ENCODE measurements around the gene EDAR.

EDAR gene

DNA sequence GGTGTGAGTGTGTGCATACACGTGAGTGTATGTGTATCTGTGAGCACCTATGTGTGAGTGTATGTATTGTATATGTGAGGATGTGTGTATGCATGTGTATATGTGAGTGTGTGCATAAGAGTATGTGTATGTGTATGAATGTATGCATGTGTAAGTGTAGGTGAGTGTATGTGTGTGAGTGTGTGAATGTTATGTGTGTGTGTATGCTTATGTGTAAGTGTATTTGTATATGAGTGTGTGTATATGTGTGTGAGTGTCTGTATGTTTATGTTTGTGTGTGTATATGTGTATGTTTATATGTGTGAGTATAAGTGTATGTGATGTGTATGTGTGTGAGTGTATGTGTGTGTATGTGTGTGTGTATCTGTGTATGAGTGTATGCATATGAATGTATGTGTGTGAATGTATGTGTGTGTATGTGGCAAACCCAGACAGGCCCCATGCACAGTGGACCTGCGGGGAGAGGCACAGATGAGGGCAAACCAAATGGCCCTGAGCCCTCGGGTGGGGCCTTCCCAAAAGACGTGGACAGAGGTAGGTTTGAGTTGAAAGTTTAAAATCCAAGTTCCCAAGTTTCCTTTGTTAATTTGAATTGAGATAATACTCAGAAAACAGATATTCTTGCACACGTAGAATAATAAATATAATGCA, 51.5 kb downstream of the EDAR start:
- no peak for DNase-seq

DNA sequence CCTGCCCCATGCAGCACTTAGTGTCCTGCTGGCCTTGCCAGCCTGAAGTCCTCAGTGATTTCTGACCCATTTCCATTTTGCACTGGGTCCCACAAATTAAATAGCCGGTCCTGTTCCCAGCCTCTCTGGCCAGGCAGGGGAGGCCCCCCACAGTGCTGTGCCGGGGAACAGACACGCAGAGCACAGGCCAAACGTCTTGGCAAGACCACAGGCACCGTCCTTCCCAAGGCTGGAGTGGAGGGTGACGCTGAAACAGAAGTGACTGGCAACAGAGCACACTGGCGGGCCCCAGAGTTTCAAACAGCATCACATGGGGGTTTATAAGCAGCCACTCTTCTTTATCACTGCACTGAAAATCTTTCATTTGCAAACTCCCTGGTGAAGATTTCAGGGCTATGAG, 52.2 kb downstream of the EDAR start:
- DNase-seq: no peak

DNA sequence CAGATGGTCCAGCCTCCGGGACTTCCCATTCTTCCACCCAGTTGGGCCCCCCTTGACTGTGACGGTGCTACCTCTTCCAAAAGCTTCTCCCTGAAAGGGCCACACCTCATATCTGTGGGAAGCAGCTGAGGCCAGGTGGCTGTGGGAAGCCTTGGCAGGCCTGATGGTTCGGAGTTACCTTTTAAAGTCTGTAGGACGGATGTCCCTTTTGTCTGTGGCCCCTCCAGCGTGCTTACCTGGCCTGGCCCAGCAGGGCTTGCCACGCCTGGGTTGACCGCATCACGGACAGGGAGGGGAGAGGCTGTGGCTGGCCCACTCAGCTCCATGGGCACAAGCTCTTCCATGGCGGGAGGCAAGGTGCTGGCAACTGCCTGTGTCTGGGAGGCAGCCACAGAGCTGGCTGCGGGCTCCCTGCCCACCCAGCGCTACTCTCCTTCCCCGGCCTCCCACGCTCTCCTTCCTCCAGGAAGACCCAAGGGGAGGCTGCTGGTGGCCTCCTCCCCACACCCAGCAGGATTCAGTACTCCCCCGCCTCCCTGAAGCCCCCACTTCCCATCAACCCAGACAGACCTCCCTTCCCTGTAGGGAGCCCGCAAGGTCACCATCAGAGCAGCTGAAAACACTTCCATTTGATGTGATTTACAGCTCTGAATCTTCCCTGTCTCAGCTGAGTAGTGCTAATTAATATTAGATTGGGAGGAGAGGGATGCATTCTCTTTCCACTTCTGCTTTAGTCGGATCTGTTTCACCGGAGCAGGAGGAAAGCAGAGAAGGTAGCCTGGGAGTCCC, 52.8 kb downstream of the EDAR start:
- DNase-seq: no peak

DNA sequence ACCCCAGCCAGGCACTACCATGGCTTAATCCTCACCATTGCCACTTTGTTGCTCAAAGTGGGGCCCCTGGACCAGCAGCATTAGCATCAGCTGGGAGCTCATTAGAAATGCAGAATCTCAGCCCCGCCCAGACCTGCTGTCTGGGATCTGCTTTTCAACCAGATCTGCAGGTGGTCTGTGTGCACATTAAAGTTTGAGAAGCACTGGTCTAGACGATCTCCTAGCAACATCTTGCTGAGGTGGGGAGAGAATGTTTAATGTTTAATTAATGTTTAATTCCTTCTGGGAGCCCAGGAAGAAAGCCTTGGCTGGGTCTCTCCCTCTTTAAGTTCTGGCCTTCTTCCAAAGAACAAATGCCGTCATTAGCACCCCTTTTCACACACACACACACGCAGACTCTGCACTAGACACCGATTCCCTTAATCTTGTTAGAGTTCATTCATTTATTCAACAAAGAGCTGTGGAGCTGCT, 53.7 kb downstream of the EDAR start:
- peak; percentile 47 for DNase-seq

DNA sequence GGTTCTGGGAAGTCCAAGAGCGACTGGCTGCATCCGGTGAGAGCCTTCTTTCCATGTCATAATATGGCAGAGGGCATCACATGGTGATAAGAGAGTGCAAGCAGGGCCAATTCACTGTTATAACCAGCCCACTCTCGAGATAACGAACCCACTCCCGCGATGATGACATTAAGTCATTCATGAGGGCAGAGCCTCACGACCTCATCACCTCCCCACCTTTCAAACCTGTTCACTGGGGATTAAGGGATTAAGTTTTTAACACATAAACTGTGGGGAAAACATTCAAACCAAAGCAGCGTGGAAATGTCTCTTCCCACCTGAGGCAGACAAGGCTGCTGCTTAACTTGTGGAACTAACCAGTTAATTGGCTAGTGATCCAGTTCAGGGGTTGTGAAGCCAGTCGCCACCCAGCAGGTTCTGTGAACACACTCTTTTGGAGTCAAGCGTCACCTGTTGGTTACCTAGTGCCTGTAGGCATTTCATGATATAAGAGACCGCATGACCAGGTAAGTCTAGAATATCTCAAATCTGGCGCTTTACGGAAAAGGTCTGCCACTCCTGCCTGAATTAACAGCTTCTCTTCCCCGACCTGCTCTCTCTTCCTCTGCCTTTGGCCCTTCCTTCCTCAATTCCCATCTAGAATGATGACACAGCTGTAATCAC, 54.3 kb downstream of the EDAR start:
- no peak for DNase-seq

DNA sequence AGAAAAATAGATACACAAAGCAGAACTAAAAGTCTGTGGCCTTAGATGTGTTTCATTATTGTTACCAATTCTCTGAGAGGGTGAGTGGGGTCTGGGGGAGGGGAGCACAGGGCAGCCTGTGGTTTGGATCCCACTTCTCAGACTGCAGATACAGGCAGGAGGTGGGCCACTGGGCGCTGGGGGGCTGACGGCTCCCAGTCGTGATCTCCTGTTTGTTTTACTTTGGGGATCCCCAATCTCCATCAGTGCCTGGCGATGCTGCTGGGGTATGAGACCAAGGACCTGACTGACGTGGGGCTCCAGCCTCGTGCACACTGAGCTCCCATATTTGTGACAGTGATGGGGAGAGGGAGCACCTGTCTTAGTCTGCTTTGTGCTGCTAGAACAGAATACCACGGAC, 54.9 kb downstream of the EDAR start:
- DNase-seq: no peak

DNA sequence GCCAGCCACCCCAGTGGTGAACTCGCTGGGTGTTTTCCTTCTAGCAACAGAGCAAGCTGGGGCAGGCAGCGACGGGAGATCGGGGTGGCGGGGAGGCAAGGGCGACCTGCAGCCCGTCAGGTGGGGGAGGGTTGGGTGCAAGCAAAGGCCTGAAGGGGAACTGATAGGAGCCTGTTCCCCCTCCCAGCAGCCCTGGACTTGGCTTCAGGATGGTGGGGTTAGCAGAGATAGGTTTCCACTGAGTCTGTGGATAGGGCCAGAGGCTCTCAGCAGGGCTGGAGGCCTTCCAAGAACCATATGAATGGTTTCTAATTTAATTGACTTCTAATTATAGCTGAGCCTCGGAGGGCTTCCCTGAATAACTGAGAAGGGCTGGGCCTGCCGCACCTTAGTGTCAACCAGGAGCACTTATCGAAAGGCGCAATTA, 55.3 kb downstream of the EDAR start:
- peak; percentile 15 for DNase-seq

DNA sequence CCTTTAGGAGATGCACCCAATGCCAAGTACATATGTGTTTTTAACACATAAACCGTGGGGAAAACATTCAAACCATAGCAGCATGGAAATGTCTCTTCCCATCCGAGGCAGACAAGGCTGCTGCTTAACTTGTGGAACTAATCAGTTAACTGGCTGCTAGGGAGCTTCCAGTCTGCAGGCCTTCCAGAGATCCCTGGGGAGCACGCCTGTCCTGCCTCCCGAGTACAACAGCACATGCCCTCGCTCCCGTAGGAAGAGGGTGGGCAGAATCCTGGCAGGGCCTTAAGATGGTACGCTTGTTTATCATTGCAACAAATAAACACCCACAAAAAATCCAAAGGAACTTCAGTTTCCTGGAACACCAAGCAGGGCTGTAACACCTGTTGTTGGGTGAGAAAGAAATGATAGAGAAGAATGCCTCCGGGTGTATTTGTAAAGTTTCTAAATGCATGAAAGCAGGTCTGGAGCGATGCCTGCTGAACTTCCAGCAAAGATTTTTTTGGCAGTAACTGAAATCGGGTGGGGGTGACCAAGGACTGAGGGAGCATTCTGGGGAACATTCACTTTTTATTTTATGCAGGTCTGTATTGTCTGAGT, 56.2 kb downstream of the EDAR start:
- DNase-seq: no peak

DNA sequence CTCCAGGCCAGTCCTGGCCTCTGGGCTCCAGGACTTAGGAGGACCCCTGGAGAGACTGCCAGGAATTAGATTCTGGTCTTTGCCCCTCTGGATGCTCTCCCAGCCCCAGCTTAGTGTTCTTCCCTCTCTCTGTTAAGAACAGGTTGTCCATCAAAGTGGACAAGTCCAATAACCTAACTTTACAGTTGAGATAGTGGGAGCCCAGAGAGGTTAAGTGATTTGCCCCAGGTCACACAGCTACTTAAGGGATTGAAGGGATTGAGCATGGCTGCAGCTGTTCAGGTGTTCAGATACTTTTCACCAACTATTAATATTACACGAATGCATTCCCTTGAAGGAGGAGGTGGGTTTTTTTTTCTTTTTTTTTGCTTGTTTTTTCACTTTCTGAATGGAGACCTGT, 57.6 kb downstream of the EDAR start:
- DNase-seq: no peak

DNA sequence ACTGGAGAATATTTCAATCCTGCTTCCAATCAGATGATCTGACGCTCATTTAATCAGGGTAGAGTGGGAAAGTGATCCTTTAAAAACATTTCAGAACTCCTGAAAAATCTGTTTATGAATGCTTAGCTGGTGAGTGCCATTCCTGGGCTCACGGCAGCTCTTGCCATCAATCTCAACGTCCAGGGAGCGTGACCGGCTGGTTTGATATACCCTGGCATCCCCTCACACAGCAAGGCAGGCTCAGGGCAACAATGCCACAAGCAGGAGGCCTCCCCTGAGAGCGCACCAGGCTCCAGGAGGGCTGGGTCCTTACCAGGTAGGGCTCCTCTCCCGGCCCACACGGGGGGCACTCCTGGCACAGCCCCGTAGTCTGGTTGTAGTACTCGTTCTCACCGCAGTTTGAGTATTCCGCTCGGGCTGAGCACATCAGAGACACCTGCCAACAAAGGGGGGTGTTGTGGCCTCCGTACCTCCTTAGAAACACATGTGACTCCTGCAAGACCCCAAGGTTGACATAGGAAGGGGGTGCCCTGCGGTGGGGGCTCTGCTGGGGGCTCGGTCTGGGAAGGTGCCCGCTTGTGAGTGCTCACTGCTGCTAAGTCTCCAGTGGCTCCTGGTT, 59.1 kb downstream of the EDAR start:
- DNase-seq: no peak

DNA sequence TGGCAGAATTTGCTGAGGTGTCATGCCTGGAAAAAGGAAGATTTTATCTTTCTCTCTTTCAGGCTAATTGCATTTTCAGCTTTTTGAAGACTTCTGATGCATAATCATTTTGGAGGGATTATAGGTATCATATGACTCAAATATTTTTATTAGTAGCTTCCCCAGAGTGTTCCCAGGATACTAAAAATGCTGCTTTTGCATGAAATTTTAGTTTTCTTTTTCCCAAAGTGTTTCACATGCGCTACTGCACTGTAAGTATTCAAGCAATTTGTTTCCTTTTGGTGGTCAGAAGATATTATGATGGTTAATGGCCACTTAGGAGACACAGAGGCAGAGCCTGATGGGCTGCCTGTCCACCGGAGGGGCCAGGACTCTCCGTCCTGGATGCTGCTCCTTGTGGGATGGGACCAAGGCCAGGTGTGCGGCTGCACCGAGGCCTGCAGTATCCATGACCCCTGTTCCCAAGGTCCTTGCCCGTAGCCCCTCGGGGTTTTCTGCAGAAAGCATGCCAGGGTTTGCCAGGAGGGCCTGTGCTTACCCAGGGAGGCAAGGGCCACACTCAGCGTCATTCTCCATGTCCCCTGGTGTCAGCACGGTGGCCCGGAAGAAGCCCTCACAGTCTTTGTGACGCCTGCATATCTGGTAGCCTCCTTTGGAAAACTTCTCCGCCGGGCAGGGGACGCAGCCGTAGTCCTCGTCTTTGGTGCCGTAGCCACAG, 60.2 kb downstream of the EDAR start:
- DNase-seq: no peak

DNA sequence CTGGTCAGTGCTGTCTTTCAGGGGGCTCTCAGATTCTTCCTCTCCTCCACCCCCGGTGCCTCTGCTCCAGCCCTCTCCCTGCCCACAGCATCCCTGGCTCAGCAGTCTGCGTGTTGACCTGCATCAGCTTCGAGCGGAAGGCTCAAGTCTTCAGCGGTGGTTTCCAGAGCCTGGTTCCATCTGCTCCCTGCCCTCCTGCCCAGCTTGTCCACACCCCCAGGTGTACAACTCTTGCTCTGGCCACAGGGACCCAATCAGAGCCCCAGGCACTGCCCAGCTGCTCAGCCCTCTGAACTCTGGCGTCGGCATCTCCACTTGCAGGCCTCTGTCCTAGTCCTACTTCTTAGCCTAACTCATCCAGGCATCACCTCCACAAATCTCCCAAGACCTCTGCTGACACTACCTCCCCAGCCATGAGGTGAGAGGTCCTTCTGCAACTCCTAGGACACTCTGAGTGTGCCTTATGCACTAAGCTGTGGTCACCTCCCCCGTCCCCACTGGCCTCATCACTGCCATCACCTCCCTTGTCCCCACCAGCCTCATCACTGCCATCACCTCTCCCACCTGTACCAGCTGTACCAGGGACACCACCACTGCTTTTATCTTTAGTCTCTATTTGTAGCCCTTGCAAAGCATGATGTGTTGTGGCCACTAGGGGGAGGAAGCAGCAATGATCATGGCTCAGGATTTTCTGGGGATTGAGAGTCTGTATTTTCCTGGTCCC, 60.9 kb downstream of the EDAR start:
- DNase-seq: no peak

DNA sequence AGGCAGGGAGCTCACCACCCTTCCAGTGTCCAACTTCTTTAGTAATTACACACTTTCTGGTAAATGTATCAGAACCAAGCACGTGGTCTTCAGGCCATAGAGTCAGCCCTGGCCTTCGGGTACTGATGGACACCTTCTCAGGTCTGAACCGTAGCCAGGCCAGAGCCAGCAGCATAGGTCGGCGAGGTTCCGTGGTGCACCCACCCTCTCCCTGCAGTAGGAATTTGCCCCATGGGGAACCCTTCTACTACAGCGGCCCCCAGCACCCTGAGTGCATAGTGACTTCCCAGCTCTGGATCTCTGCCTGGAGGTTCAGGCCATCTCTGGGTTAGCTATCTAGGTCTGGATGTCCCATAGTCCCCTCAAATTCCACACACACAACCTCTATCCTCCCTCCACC, 61.6 kb downstream of the EDAR start:
- no peak for DNase-seq

DNA sequence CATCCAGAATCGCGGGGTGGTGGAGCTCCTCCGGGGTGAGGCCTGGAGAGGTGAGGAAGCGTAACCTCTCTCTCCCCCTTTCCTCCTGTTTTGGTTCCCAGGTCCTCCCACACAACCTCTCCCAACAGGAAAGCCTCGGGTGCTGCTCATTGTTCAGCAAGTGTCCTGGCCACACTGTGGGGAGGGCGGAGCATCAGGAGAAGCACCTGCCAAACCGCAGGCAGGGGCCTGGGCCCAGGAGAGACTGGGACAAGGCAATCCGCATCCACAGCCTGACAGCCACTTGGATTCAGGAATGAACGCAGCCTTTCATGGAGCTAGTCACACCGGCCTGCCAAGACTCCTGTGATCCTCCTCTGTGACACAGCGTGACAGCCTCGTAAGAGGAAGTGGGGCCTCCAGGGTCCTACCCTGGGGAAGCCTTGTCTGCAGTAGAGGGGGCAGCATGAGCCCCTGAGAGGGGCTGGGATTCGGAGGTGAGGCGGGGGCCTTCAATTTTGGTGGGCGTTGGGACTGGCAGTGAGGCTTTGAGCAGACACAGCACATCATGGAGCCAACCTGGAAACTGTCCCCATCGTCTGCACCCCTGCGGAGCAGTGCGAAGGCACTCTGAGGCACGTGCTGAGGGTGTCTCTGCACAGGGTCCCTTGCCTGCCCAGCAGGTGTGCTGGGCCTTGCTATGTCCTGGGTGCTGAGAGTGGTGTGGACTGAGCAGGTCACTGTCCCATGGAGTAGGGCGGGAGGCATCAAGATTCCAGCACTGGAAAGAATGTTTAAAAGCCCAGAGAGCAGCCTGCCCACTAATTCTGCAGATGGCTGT, 62.2 kb downstream of the EDAR start:
- DNase-seq: no peak

DNA sequence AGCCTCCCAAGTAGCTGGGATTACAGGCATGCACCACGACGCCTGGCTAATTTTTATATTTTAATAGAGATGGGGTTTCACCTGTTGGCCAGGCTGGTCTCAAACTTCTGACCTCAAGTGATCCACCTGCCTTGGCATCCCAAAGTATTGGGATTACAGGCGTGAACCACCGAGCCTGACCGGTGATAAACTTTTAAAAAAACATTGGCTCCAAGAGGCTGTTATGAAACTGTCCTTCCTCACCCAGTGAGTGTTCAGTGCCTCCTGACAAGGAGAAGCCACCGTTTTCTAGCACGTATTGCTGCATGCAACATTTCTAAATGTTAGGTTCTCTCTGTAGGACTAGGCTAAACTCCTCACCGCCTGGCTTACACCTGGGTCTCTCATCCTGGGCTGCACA, 63.3 kb downstream of the EDAR start:
- DNase-seq: no peak

DNA sequence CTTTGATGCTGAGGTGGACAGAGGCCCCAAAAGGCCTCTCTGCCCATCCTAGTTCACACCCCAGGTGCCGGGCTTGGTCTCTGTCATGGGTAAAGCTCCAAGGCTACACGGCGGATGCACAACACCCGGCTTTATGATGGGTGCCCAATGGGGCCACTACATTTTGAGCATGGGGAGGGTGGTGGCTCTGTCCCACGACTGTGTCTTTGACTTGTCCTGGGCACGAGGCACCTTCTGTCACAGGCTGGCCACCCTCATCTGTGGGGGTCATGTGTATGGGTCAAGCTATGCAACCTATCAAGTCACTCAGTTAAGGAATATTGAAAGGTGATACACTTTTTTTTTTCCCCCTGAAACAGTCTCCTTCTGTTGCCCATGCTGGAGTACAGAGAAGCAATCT, 63.7 kb downstream of the EDAR start:
- DNase-seq: no peak

DNA sequence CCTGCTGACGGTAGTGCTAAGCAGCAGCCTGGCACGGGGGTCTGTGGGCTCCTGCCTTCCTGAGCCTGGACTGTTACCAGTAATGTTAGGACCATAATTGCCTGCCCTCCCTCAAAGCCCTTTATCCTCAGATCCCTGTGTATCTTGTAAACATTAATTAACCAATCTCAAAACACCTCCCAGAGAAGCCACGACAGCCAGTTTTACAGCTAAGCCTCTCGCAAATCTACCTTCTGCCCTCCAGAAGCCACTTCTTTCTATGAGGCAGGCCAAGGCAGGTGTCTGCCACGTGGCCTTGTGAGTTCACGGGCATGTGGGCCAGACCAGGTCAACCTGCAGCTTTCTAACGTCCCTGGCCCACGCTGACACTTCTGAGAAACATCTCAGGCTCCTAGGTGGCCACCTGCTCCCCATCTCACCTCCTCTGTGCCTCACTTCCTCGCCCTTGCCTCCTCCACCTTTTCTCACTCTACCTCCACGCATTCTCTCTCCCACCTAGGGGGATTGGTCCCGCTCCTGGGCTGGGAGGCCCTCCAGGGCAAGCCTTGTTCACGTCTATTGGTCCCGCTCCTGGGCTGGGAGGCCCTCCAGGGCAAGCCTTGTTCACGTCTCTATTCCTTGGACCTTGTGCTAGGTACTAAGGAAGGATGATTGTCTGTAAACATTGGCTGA, 64.3 kb downstream of the EDAR start:
- no peak for DNase-seq

DNA sequence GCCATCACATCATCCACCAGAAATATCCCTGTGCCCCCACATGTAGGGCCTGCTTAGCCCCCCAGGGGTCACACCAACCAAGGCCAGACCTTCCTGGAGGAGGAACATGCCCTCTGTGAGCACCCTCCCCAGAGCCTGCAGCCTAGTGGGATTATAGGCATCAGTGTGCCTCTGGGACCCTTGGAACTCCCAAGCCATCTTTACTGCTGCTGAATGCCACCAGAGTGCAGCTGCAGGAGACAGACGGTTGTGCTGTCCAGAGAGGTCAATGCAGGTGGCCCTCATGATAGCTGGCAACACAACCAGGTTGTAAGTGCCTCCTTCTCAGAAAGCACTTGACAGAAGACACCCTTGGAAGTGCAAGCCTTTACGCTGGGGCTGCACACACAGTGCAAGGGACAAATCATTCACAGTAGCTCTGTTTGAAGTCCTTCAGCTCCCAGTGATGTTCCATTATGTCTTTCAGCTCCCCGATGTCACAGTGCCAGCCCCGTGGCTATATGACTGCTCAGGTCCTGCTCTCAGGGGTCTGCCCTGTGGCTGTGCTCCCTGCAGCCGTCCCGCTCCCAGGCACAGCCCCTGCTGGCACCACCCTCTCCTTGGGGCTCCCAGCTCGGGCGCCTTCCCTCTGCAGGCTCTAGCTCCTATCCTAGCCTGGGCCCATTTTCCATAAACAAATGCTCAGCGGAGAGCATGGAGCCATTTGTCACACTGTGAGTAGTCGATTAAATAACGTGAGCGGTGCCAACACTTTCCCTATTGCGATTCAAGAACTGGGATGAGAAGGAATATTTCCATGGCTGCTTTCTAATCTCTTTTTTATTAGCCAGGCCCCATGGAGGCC, 65.1 kb downstream of the EDAR start:
- DNase-seq: no peak

DNA sequence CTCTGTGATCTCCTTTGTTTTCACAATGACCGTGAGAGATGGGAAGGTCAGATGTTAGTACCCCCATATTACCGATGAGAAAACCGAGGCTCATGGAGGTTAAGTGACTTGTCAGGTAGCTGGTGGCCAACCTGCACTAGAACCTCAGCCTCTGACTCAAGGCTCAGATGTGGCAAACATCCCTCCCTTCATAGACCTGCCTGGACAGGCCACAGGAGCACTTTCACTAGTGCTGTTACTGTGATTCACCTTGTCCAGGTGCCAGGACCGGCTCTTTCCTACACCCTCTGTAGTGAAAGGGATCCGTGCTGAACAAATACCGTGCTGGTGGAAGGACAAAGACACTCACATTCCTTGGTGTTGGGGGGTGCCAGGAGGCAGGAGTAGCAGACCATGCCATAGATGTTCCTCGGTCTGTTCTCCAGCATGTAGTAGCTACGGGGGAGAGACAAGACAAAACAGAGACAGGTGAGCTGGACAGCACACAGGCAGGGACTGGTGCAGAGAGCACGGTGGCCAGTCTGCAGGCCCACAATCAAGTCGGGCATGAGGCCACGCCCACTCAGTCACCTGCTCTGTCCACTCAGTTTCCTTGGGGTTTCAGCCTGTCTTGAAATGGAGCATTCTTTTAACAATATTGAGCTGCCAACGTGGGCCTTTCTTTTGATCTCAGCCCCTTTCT, 65.9 kb downstream of the EDAR start:
- DNase-seq: no peak
